HG02759 (cell line): ENCODE data around the gene PARVB.
"Not testable (repeated sequence)": the region's sequence is repeated elsewhere in the genome, so short reads cannot be mapped to it uniquely, and the experiment has no call there.

Source experiments
- ATAC-seq: cut with Tn5 transposase; IDR thresholded peaks from one replicate; pipeline ENCODE4 v1.9.1; 2021; ENCODE audit warnings: mild to moderate bottlenecking, moderate library complexity; ENCODE audit not compliant: unreplicated experiment

Gene PARVB

DNA sequence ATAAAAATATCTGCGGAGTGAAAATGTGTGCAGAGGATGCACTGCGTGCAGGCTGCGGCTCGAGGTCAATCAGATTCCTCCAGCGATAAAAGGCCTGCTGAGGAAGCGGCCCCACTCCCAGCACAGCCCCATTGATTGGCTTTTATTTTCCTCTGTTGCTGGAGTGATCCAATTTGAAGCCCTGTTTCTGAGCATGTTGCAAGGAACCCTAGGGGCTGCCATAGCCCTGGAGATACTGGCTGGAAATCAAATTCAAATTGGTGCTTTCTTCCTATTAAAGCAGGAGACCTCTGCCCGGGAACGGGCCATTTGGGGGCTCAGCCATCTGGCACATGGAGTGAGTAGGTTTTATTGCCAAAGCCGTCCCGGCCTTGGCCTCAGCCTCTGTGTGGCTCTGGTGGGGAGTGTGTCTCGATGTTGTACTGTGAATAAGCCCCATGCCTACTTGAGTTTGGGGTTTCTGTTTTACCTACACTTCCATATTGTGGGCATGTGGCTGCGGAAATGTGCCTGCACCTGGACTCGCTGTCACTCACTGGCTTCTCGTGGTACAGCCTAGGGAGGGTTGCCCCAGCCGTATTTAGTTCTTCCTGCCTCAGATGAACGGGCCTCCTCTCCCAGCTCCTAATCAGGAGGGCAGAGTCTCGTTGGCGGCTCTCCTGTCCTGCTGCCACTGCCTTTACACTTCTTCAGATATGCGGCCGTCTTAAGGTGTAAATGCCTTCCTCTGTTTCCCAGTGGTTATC is 25.6 kb downstream of the PARVB start:
- ATAC-seq: no peak

DNA sequence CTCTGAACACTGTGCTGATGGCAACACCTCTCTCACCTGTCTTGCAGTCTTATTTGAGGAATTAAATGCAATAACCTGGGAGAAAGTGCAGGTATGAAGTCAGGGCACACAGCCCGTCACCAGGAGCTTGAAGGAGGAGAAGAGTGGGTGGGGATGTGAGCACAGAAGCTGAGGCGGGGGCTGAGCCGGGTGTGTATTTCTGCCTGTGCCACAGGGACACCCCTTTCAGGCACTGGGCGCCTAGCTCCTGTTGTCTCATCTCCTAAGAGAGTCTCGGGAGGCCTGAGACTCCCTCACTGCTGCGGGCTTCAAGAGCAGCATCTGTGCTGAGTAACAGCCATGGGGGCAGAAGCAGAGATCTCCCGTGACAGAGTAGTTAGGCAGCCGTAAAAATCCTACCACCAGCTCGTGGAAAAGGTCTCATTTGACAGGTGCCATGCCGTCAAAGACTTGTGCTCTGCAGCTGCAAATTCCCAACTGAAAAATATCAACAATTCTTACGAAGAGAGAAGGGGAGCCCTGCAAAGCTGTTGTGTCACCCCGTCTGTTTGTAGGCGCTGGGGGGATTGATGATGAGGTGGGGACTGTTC is 26.8 kb downstream of the PARVB start:
- no peak for ATAC-seq

DNA sequence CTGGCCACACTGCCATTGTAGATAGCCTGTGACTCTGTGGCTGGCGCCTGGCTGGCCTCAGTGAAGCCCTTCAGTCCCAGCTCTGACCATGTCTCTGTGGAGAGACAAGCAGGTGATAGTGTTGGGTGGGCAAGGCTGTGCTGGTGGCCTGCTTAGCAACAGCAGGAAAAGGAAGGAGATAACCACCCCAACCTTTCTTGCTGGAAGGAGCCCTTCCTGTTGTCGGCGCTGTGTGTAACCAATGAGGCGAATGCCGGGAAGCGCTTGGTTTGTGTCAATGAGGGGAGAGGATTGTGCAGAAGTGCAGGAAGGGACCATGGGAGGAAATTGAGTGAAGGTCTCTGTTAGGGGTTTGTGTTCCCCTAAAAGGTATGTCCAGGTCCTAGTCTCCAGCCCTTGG is 27.3 kb downstream of the PARVB start:
- no peak for ATAC-seq

DNA sequence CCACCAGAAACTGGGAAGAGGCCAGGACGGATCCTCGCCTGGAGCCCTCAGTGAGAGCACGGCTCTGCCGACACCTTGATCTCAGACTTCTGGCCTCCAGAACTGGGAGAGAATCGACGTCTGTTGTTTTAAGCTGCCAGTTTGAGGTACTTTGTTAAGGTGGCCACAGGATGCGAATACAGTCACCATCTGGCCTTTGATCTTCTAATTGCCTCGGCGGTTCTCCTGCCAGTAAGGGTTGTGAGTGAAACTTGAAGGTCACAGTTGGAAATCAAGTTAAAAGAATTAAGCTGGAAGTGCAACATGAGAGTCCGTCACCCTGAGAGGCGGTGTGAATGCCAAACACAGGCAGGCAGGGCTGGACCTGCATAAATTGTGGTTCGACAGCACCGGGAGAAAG is 27.9 kb downstream of the PARVB start:
- ATAC-seq: no peak

DNA sequence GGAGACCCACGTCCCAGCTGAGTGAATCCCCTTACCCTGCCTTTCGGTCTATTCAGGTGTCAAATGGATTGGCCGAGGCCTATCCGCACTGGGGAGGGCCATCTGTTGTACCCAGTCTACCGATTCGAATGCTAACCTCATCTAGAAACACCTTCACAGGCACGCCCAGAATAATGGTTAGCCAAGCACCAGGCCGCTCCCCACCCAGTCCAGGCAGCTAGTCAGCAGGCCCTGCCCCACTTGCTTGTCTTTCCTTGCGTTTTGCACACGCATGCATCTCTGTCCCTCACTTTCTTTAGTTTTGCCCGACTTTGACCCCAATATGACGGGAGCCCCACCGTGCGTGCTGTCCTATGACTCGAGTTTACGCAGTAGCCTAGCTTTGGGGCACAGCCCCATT is 31.7 kb downstream of the PARVB start:
- no peak for ATAC-seq

DNA sequence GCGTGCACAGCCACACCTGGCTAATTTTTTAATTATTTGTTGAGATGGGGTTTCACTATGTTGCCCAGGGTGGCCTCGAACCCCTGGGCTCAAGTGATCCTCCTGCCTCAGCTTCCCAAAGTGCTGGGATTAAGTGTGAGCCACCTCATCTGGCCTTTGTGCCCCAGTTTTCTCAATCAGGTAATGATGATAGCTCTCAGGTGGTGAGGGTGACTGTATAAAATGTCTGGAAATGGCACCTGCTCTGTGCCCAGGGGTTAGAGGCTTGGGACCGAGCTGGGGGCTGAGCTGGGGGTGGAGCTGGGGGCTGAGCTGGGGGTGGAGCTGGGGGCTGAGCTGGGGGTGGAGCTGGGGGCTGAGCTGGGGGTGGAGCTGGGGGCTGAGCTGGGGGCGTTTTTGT is 32.5 kb downstream of the PARVB start:
- not testable (repeated sequence) for ATAC-seq

DNA sequence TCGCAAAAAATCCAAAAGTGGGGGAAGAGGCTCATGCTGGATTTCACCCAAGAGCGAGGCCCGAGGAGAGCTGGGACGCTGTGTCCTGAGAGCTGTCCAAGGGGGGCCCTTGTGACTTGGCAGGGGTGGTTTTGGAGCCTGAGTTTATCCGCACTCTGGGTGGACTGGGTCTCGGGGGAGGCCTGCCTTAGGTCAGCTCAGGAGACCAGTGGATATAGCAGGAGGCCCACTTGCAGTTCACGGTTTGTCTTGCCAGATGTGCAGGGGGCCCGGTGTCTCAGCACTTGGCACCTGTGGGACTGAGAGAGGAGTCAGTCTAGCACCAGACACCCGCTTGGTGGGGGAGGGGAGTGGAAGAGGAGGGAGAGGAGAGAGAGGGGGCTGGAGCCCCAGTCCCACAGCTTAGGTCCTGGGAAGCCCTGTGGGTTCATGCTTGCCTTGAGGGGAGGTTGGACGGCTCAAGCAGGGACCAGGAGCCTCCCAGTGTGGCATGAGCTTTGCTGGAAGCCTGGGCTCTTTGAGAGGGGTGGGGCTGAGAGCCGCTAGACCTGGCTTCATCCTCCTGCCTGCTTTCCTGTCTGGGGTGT is 33.4 kb downstream of the PARVB start:
- ATAC-seq: no peak

DNA sequence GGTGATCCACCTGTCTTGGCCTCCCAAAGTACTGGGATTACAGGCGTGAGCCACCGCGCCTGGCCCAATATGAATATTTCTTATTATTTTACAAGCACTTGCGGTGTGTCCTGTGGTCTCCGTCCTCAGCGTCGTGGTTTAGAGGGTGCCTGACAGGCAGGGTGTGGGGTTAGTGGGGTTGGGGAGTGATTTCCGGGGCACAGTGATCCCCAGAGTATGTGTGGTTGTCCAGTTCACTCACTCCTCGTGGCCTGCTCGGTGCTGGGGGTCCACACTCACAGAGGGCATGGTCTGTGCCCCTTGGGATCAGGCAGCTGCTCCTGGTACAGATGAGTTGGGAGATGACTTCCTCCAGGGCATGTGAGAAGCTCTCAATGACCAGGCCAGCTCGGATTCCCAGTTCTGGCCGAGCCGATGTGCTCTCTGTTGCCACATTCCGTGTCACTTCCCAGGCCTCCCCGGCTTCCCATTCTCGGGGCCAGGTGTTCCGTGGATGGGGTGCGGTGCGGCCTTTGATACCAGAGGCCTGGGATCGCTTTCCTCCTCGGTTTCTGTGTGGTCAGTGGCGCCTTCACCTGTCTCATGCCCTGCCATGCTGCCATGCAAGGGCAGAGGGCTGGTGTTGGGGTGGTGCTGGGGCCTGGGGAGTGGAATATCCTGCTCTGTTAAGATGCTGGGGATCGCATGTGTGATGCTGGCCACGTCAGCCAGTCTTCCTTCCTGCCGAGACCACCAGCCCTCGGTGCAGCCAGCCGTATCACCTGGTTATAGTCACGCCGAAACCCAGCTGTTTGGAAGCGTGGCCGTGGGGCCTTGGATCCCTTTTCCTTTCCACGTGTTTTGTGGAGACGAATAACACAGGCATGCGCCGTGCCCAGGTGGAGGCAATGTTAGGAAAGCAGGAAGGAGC is 39.6 kb downstream of the PARVB start:
- no peak for ATAC-seq

DNA sequence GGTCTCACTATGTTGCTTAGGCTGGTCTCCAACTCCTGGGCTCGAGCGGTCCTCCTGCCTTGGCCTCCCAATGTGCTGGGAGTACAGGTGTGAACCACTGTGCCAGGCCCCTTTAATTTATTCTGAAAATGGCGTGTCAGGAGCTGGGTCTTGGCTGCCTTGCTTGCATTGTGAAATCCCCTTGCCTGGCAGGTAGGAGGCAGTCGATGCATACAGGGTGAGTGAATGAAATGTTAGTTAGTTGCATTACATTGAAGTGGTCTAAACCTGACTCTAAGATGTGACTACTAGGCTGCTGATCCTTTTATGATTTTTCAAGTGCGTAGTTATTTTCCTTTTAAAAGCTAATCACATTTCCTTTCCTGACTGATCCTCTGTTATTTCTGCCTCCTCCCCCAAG is 42.9 kb downstream of the PARVB start:
- ATAC-seq: no peak

DNA sequence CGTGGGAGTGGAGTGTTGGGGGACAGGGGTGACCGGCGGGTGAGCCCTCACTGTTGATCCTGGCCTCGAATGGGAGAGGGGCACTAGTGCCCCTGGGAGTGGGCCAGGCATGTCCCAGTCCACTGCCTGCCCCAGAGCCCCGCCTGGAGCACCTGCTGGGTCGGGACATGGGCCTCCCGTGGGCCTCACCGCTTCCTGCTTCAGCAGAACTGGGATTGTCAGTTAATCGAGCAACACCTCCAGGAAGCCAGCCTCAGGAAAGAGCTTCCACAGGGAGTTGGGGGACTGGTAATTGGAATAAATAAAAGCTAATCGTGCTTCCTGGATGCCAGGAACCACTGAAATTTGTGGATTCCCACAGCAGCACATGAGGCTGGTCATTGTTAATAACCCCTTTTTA is 43.8 kb downstream of the PARVB start:
- no peak for ATAC-seq

DNA sequence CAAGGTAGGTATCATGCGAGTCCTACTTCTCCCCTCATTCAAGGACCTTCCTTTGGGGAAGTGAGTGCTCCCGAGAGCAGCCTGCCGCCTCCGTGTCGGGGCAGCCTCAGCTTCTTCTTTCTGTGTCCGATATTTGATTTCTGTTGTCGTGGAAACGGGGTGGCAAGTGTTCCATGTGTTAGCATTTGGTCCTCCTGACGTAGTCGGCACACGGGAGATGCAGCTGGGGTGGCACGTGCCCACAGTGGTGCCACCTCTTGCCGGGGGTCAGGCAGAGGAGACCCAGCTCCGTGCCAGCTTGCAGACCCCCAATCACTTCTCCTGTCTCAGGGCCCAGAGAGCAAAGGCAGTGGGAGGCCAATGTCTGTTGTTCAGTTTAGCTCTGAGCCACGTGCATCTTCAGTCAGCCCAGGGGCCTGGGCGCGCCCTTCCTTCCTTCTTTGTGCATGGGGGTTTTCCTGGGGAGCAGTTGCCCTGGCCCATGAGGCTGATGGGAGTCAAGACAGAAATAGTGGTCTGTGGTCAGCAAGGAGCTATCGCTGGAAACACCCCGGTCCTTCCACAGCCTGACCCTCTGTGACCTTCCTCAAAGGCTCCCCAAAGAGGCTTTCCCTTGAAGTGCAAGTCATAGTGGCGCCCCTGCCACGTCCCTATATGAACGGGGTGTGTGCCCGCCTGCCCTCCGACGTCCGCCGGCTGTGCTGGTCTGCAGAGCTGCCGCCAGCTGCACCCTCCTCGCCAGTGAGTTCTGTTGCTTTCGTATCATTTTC is 44.5 kb downstream of the PARVB start:
- ATAC-seq: peak; percentile 60

DNA sequence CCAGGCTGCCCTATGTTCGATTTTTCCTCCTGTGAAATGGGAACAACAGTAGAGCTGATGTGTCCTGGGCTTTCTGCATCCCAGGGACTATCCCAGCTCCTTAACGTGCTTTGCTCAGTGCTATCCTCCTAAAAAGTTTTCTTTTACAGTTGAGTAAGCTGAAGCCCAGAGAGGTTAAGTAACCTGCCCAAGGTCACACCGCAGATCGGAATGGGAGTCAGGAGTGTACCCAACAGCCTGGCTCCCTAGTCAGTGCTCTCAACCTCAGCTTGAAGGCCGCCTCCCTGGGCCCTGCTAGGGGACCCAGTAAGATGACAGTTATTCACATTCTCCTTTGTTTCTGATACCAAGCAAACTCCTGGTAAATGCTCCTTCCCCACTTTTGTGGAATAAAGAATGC is 45.9 kb downstream of the PARVB start:
- ATAC-seq: no peak

DNA sequence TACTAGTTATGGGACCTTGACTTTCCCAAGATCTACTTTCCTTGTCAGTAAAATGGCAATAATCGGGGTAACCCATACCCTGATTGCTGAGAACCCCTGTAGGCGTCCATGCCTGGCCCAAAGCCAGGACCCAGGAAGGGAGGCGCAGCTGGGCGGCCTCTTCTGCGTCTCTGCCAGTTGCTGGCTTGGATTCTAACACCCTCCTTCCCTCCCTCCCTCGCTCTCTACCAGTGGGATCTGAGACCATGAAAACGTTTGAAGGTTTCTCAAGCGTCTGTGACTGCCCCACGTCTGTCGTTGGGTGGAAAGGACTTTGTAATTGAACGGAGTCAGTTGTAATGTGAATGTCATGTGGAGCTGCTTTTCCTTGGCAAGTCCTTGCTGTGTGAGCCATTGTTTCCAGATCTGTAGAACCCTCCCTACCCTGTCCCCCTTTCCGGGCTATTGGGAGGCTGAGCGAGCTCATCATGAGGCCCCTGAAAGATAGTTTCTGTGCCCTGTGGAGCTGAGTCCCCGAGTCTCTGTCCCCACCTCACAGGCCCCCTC is 47.8 kb downstream of the PARVB start:
- ATAC-seq: no peak

DNA sequence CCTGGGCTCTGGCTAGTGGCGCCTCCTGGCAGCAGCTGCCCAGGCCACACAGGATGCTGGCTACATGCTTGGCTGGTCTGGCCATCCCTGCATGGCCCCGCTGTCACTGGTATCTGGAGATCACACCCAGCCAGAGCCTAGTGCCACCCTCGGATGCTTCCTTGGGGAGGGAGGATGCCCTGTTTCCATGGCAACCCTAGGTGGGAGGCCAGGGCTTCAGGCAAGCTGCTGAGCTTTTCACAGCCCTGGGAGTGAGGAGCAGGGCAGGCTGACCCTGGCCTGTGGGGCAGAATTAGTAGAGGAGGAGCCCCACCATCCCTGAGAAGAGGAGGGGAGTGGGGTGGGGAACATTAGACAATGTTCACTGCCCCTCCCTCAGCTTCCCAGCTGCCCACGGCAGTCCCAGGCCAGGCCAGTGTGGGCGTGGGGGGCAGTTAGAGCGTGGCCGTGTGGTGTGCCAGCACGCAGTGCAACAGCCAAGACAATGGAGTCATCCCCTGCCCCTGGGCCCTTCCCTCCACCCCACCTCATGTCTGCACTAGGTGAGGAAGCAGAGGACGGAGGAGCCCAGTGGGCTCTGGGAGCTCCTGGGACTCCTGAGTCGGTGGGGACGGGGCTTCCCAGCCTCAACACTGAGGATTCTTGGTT is 50.4 kb downstream of the PARVB start:
- no peak for ATAC-seq

DNA sequence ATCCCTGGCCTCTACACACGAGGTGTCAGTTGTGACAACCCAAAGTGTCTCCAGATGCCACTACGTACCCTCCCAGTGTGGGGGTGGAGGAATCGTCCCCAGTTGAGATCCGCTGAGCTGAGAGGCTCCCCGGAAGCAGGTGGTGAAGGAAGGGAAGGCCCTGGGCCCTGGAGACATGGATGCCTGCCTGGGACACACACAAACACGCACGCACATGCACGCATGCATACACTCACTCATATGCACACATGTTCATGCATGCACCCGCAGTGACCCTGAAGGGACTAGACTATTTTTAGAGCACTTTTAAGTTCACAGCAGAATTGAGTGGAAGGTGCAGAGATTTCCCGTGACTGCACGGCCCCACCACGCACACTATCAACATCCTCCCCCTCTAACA is 50.9 kb downstream of the PARVB start:
- no peak for ATAC-seq

DNA sequence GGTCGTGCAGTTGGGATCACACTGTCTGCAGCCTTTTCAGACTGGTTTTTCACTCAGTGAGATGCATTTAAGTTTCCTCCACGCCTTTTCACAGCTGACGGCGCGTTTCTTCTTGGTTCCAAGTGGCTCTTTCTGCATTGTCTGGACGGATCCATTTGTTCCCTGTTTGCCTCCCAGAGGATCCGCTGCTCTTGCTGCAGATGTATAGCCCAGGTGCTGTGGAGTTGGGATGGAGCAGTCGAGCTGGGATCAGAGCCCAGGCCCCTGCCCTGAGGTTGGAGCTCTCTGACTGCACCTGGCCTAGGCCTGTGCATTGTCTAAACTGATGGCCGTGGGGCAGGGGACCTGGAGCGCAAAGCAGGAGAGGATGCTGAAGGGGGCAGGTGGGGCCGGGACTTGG is 51.6 kb downstream of the PARVB start:
- ATAC-seq: no peak

DNA sequence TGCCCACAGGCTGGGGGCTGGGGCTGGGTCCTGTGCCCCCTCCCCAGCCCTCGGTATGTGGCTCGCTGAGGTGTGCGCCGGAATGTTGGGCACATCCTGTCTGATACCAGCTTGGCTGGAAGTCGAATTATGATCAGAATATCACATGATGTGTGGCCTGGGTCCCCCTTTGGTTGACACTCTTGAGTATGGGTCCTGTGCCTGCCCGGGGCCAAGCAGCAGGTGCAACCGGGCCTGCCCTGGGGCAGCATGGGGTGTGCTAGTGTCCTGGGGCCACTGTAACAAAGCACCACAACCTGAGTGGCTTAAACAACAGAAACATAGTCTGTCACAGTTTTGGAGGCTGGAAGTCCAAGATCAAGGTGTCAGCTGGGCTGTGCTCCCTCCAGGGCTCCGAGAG is 52.7 kb downstream of the PARVB start:
- ATAC-seq: no peak

DNA sequence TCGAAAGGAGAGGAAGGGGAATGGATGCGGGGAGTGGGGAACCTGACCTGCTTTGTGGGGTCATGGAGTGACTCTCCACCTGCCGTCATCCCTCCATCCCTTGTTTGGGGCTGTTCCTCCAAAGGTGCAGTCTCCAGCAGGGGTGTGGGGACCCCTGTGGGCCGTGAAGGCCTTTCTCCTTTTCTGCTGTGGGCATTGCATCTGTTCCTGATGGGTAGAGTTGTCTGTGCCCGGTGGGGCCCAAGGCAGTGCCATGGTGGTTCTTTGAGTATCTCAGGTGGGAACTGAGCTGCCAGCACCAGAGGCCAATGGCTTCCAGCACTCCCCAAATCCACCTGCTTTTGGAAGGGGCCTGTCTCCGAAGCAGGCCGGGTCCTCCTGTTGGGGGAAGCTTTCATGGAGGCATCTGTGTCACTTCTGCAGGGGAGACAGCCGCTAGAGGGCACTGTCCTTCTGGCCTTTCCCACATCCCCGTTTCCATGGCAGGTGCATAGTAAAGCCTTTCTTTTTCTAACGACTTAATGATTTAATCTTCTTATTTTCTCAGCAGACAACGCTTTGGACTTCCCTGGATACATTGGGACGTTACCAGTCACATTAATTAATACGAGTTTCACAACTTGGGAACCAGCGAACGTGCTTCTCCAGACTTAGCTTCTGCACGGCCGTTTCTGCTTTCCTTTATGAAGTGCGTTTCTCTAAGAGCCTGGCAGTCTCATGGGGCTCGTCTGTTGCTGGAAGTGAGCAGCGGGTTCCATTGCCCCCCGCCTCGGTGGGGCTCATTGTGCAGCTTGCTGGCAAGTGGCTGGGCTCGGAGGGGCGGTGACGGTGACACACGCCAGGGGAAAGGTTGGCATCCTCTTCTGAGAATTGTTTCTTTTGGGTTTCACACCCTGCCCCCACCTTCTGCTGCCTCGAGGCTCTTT is 57.1 kb downstream of the PARVB start:
- no peak for ATAC-seq

DNA sequence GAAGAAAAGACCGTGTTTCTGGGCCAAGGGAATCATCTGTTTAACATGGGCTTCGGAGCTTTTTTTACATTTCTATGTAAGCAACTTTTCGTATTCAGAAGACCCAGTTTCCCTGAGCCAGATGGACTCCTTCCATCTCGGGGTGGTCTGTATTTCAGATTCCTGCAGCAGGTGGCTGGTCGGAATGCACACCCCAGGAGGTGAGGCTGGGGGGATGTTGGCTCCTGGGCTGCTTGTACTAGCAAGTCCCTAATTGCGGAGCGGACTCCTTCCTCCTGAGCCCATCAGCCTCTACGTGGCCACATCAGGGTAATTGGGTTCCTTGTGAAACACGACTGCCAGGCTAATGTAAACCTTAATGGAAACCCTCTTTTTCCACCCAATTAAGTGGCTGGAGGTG is 58.7 kb downstream of the PARVB start:
- ATAC-seq: no peak
